ENCODE results near the gene NOX4. TPM values are rescaled to one million over a fixed set of nuclear protein-coding genes. Genes with fewer than 3 reads are reported as not detected.
A peak's percentile ranks its signal among the peaks of the same experiment; 100 is the strongest.

The NOX4 gene
- total RNA-seq, 3 donors from 2014 or later = 5.1 to 19.7 (median 15.4) TPM

- TF ChIP-seq CTCF (IDR thresholded peaks at IDR 0.05) = no peak
- no peak for TF ChIP-seq POLR2AphosphoS5 (IDR thresholded peaks at IDR 0.05)
- TF ChIP-seq POLR2A (IDR thresholded peaks at IDR 0.05) = no peak
- no peaks in the 10 kb centered on the region for H3K4me1 ChIP-seq
- no peak overlapping the region for H3K4me3 ChIP-seq
- H3K27me3 ChIP-seq = no peaks in the 10 kb centered on the region
- no peaks in the 10 kb centered on the region for H3K36me3 ChIP-seq
- no peak for DNase-seq (ENCODE audit: low spot score in 2 of 2)
- H3K9me3 ChIP-seq = no peaks in the 10 kb centered on the region
- intact Hi-C loops (cut with DNase I; ENCODE audit: low total_unique reads) = no loop called here
- H3K27ac ChIP-seq = no peak overlapping the region
Observed at GRCh38 chr11:89493431-89493830, 2.3 kb upstream of the NOX4 start.

- intact Hi-C loops (cut with DNase I; ENCODE audit: low total_unique reads) = no loop called here
- no peaks in the 10 kb centered on the region for H3K27me3 ChIP-seq
- peak overlapping the region; percentile 53 to 76 (median 57) for H3K4me3 ChIP-seq
- peak overlapping the region in 1 of 2 donors; percentile 82 for H3K27ac ChIP-seq
- no peak for DNase-seq (ENCODE audit: low spot score in 2 of 2)
- no peaks in the 10 kb centered on the region for H3K36me3 ChIP-seq
- TF ChIP-seq CTCF (IDR thresholded peaks at IDR 0.05) = no peak
- no peak for TF ChIP-seq POLR2AphosphoS5 (IDR thresholded peaks at IDR 0.05)
- no peak for TF ChIP-seq POLR2A (IDR thresholded peaks at IDR 0.05)
- no peaks in the 10 kb centered on the region for H3K4me1 ChIP-seq
- H3K9me3 ChIP-seq = no peaks in the 10 kb centered on the region
Observed at GRCh38 chr11:89490602-89490980, 584 bp downstream of the NOX4 start.

- intact Hi-C loops (cut with DNase I; ENCODE audit: low total_unique reads) = no loop called here
- Histone ChIP-seq H3K27ac (no peak overlapping the region), H3K9me3 (no peaks in the 10 kb centered on the region), H3K4me1 (no peaks in the 10 kb centered on the region), H3K27me3 (no peaks in the 10 kb centered on the region), H3K4me3 (peak overlapping the region in 2 of 3 donors; percentile 57 to 76), H3K36me3 (no peaks in the 10 kb centered on the region)
- TF ChIP-seq POLR2AphosphoS5 (IDR thresholded peaks at IDR 0.05) (no peak), POLR2A (IDR thresholded peaks at IDR 0.05) (no peak), CTCF (IDR thresholded peaks at IDR 0.05) (no peak)
- DNase-seq (ENCODE audit: low spot score in 2 of 2) = no peak
Observed at GRCh38 chr11:89489930-89490329, 1.2 kb downstream of the NOX4 start.

GRCh38 chr11:89487016-89487415 lies 4.2 kb downstream of the NOX4 start:
- TF ChIP-seq POLR2AphosphoS5 (IDR thresholded peaks at IDR 0.05) (no peak), POLR2A (IDR thresholded peaks at IDR 0.05) (no peak), CTCF (IDR thresholded peaks at IDR 0.05) (no peak)
- H3K27me3 ChIP-seq = no peaks in the 10 kb centered on the region
- H3K4me1 ChIP-seq = no peaks in the 10 kb centered on the region
- no peak for DNase-seq (ENCODE audit: low spot score in 2 of 2)
- intact Hi-C loops (cut with DNase I; ENCODE audit: low total_unique reads) = no loop called here
- H3K9me3 ChIP-seq = no peaks in the 10 kb centered on the region
- H3K36me3 ChIP-seq = no peaks in the 10 kb centered on the region
- H3K4me3 ChIP-seq = no peak overlapping the region
- H3K27ac ChIP-seq = no peak overlapping the region

- Histone ChIP-seq H3K9me3 (no peaks in the 10 kb centered on the region), H3K27ac (no peak overlapping the region), H3K4me3 (no peak overlapping the region), H3K27me3 (no peaks in the 10 kb centered on the region), H3K4me1 (no peaks in the 10 kb centered on the region), H3K36me3 (no peaks in the 10 kb centered on the region)
- intact Hi-C loops (cut with DNase I; ENCODE audit: low total_unique reads) = no loop called here
- TF ChIP-seq POLR2A (IDR thresholded peaks at IDR 0.05) (no peak), POLR2AphosphoS5 (IDR thresholded peaks at IDR 0.05) (no peak), CTCF (IDR thresholded peaks at IDR 0.05) (no peak)
- DNase-seq (ENCODE audit: low spot score in 2 of 2) = no peak
Observed at GRCh38 chr11:89484896-89485295, 6.3 kb downstream of the NOX4 start.
